ENCODE data around the gene C1orf56.

Gene C1orf56

DNA sequence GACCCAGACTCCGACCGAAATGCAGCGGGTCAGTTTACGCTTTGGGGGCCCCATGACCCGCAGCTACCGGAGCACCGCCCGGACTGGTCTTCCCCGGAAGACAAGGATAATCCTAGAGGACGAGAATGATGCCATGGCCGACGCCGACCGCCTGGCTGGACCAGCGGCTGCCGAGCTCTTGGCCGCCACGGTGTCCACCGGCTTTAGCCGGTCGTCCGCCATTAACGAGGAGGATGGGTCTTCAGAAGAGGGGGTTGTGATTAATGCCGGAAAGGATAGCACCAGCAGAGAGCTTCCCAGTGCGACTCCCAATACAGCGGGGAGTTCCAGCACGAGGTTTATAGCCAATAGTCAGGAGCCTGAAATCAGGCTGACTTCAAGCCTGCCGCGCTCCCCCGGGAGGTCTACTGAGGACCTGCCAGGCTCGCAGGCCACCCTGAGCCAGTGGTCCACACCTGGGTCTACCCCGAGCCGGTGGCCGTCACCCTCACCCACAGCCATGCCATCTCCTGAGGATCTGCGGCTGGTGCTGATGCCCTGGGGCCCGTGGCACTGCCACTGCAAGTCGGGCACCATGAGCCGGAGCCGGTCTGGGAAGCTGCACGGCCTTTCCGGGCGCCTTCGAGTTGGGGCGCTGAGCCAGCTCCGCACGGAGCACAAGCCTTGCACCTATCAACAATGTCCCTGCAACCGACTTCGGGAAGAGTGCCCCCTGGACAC, 534 bp downstream of the C1orf56 start:
- H3K4me1 Mint-ChIP-seq, result peaks cover 35% of the 10 kb centered on the region
- TF ChIP-seq, protein P1, sequence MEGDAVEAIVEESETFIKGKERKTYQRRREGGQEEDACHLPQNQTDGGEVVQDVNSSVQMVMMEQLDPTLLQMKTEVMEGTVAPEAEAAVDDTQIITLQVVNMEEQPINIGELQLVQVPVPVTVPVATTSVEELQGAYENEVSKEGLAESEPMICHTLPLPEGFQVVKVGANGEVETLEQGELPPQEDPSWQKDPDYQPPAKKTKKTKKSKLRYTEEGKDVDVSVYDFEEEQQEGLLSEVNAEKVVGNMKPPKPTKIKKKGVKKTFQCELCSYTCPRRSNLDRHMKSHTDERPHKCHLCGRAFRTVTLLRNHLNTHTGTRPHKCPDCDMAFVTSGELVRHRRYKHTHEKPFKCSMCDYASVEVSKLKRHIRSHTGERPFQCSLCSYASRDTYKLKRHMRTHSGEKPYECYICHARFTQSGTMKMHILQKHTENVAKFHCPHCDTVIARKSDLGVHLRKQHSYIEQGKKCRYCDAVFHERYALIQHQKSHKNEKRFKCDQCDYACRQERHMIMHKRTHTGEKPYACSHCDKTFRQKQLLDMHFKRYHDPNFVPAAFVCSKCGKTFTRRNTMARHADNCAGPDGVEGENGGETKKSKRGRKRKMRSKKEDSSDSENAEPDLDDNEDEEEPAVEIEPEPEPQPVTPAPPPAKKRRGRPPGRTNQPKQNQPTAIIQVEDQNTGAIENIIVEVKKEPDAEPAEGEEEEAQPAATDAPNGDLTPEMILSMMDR (IDR thresholded peaks at IDR 0.05; ENCODE audit: unreplicated experiment in 3 of 3), result peak in 2 of 3 experiments; percentile 45 to 50
- peaks cover 20% of the 10 kb centered on the region for H3K36me3 Mint-ChIP-seq (ENCODE audit: low read depth)
- H3K4me3 Mint-ChIP-seq, result peak overlapping the region; percentile 98 to 99 (median 99)
- no peaks in the 10 kb centered on the region for H3K27me3 Mint-ChIP-seq (ENCODE audit: low read depth)
- H3K9me3 Mint-ChIP-seq, result no peaks in the 10 kb centered on the region
- peak overlapping the region; percentile 90 to 99 (median 95) for H3K27ac Mint-ChIP-seq

DNA sequence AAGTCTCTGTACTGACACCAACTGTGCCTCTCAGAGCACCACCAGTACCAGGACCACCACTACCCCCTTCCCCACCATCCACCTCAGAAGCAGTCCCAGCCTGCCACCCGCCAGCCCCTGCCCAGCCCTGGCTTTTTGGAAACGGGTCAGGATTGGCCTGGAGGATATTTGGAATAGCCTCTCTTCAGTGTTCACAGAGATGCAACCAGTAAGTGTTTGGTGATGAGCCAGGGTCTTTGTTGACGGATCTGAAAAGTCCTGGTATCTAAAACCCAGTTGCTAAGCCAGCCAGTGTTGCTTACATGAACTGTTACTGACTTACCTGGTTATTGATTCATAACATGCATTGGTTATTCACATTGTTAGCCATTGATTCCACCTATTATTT, 1.1 kb downstream of the C1orf56 start:
- TF ChIP-seq, protein P1 (IDR thresholded peaks at IDR 0.05; ENCODE audit: unreplicated experiment in 3 of 3), result peak in 1 of 3 experiments; percentile 40
- H3K4me1 Mint-ChIP-seq, result peaks cover 35% of the 10 kb centered on the region
- no peaks in the 10 kb centered on the region for H3K9me3 Mint-ChIP-seq
- H3K27ac Mint-ChIP-seq, result peak overlapping the region; percentile 90 to 99 (median 95)
- H3K4me3 Mint-ChIP-seq, result peak overlapping the region; percentile 98 to 99 (median 99)
- H3K36me3 Mint-ChIP-seq (ENCODE audit: low read depth), result peaks cover 21% of the 10 kb centered on the region
- H3K27me3 Mint-ChIP-seq (ENCODE audit: low read depth), result no peaks in the 10 kb centered on the region

DNA sequence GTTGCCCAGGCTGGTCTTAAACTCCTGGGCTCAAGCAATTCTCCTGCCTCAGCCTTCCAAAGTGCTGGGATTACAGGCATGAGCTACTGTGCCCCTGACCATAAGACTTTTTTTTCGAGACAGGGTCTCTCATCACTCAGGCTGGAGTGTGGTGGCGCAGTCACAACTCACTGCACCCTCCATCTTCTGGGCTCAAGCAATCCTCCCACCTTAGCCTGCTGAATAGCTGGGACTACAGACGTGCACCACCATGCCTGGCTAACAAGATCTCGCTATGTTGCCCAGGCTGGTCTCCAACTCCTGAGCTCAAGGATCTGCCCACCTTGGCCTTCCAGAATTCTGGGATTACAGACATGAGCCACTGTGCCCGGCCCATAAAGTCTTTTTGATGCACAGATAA, 1.9 kb downstream of the C1orf56 start:
- peaks cover 25% of the 10 kb centered on the region for H3K36me3 Mint-ChIP-seq (ENCODE audit: low read depth)
- peak overlapping the region in 2 of 3 experiments; percentile 62 to 63 for H3K27ac Mint-ChIP-seq
- no peaks in the 10 kb centered on the region for H3K9me3 Mint-ChIP-seq
- peaks cover 35% of the 10 kb centered on the region for H3K4me1 Mint-ChIP-seq
- H3K4me3 Mint-ChIP-seq, result peak overlapping the region; percentile 68 to 99 (median 98)
- TF ChIP-seq, protein P1 (IDR thresholded peaks at IDR 0.05; ENCODE audit: unreplicated experiment in 3 of 3), result no peak
- H3K27me3 Mint-ChIP-seq (ENCODE audit: low read depth), result no peaks in the 10 kb centered on the region

DNA sequence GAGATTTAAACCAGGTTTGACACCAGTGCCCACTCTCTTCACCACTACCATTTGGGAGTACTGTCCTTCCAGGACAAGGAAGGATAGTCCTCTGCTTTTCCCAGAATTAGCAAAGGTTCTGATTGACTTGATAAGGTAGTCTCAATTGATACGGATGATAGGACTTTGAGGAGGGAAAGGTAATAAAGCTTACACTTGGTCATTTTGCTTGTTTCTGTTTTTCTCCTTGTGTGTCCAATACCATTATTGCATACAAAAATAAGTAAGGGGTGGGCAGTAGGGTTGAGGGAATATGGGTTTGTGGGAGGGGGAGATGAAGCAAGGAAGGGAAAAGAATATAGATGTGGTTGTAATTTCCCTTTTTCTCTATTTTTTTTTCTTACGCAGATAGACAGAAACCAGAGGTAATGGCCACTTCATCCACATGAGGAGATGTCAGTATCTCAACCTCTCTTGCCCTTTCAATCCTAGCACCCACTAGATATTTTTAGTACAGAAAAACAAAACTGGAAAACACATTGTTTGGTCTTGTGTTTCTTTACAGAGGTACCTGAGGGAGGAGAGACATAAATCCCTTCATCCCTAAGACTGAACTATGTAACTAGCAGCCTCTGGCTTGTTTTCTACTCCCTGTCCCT, 2.6 kb downstream of the C1orf56 start:
- Mint-ChIP-seq H3K4me1 (peaks cover 35% of the 10 kb centered on the region), H3K27ac (peak overlapping the region; percentile 35 to 63 (median 62)), H3K4me3 (peak overlapping the region; percentile 44 to 98 (median 68)), H3K9me3 (no peaks in the 10 kb centered on the region), H3K36me3 (ENCODE audit: low read depth) (peaks cover 33% of the 10 kb centered on the region), H3K27me3 (ENCODE audit: low read depth) (no peaks in the 10 kb centered on the region)
- TF ChIP-seq, protein P1 (IDR thresholded peaks at IDR 0.05; ENCODE audit: unreplicated experiment in 3 of 3), result no peak

DNA sequence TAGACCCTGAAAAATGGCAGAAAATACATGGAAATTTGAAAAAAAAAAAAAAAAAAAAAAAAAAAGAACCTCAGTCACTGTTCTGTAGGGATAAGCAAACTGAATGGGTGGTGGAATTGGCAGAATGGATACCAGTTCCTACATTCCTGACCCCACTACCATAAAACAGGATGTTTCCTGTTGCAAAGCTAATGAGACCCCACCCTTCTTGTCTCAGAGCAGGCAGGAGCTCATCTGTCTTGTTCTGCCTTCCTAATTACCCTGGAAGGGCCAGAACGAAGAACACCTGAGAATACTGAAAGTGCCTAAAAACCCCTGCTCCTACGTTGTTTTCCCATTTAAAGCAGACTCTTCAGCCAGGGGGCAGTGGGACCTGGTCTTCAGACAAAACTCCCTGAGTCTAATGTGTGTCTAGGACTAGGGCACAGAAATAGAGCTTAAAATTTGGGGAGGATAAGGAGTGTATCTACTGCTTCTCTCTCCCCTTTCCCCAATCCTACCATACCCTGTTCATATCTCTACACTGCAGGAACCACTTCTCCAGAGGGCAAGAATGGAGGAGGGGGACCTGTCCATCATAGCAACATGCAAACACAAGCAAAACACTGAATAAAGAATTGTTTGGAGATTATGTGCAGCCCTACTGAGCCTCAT, 3.9 kb downstream of the C1orf56 start:
- Mint-ChIP-seq H3K4me1 (peaks cover 34% of the 10 kb centered on the region), H3K9me3 (no peaks in the 10 kb centered on the region), H3K36me3 (ENCODE audit: low read depth) (peaks cover 36% of the 10 kb centered on the region), H3K4me3 (no peak overlapping the region), H3K27ac (no peak overlapping the region), H3K27me3 (ENCODE audit: low read depth) (no peaks in the 10 kb centered on the region)
- TF ChIP-seq, protein P1 (IDR thresholded peaks at IDR 0.05; ENCODE audit: unreplicated experiment in 3 of 3), result no peak
